Neural cell (in vitro differentiated cells): ENCODE results near the gene RFX3.

Source experiments
- CTCF ChIP-seq: fragments of 450-650 bp; IDR thresholded peaks from 2 replicates; pipeline ENCODE4 v1.5.1; 2014; ENCODE audit warnings: antibody characterized with exemption, mild to moderate bottlenecking, moderate library complexity; ENCODE audit not compliant: poor library complexity, severe bottlenecking
- EZH2 ChIP-seq: fragments of 200-600, 300-800 bp; shearing (Covaris generic), sonication (generic); IDR thresholded peaks from 2 replicates; pipeline ENCODE4 v1.6.1; 2014; ENCODE audit warnings: antibody characterized with exemption, low read length, borderline replicate concordance, mild to moderate bottlenecking; ENCODE audit not compliant: insufficient read depth, poor library complexity, severe bottlenecking
- SMC3 ChIP-seq: fragments of 450-650 bp; conservative IDR thresholded peaks from 2 replicates; pipeline ENCODE4 v1.6.1; 2014; ENCODE audit warnings: antibody characterized with exemption, mild to moderate bottlenecking, moderate library complexity; ENCODE audit not compliant: poor library complexity

DNA sequence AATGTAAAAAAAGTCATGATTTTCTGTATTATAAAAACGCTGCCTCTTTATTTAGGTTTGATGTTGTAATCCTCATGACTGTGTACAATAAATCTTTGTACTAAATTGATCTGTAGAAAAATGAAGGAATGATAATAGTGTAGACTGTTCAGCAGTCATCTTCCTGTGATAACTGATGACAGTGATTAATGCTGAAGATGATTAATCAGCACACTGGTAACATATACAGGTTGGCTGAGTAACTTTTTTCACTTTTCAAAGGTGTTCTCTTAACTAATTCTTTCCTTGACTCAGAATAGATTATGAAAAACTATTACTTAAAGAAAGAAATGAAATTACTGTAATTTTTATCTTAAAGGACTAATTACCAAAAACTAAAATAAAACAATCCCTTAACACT lies 122.5 kb downstream of the RFX3 start:
- no peak for TF ChIP-seq SMC3
- no peak for TF ChIP-seq CTCF
- TF ChIP-seq EZH2 = no peak
